Left lung (tissue), 10 donors: ENCODE measurements around the gene SLC6A7. TPM values are rescaled to one million over a fixed set of nuclear protein-coding genes. Genes with fewer than 3 reads are reported as not detected.

Experiments
- ATAC-seq: fragments of 200-7000 bp; cut with Tn5 transposase; one replicate; pipeline ENCODE4 v1.9.1; 2020; ENCODE audit warnings: moderate library complexity
- DNase-seq, 4 donors: peaks; one replicate each; pipeline ENCODE4 v3.0.0-alpha.2; 2013 to 2020
- H3K27ac ChIP-seq, 2 donors: fragments of 200-600 bp; sonication (generic) in 1 of 2; one replicate each; pipeline versions ENCODE4 v1.5.0 to v1.8.0; 2020 to 2021
- H3K27me3 ChIP-seq, 2 donors: fragments of 200-600 bp; sonication (generic) in 1 of 2; one replicate each; pipeline versions ENCODE4 v1.5.0 to v1.8.0; 2020 to 2021
- H3K36me3 ChIP-seq, 2 donors: fragments of 200-600 bp; sonication (generic) in 1 of 2; one replicate each; pipeline versions ENCODE4 v1.5.0 to v1.8.0; 2020 to 2021
- H3K4me1 ChIP-seq, 2 donors: fragments of 200-600 bp; one replicate each; pipeline ENCODE4 v1.8.0; 2021
- H3K4me3 ChIP-seq, 2 donors: fragments of 200-600 bp; sonication (generic) in 1 of 2; one replicate each; pipeline versions ENCODE4 v1.5.0 to v1.8.0; 2020 to 2021; ENCODE audit warnings: mild to moderate bottlenecking in 1 of 2
- H3K9me3 ChIP-seq, 2 donors: fragments of 200-600 bp; sonication (generic) in 1 of 2; one replicate each; pipeline versions ENCODE4 v1.5.0 to v1.8.0; 2020 to 2021
- CTCF ChIP-seq, 2 donors: fragments of 200-600 bp; sonication (generic) in 1 of 2; IDR thresholded peaks; one replicate each; pipeline versions ENCODE4 v1.5.0 to v1.8.0; 2021; ENCODE audit warnings: antibody characterized with exemption in 2 of 2
- intact Hi-C, 2 donors: fragments of 100-400 bp; cut with DNase I; formaldehyde crosslinking; loops; one replicate each; pipeline versions ENCODE4 v1.11.2 to v1.14.2; 2022
- polyA plus RNA-seq, 6 donors: library from polyadenylated mRNA; unstranded; fragments of 120-200 nt; gene quantifications; one replicate each; pipeline ENCODE4 v1.2.1, GENCODE V29; 2013; ENCODE audit not compliant: insufficient read length in 6 of 6
- total RNA-seq, 2 donors: library from RNA; stranded (reverse); fragmentation: NEBNext Ultra II Directional; extraction: Animal tissue kit (Norgen Biotek cat#: 25700); gene quantifications; one replicate each; pipeline ENCODE4 v1.2.1, GENCODE V29; 2021
- donor health status: DM: no; HTN: yes; CAD: no.
- donor health status: DM: no; HTN: no; CAD: no.

Gene SLC6A7
- total and polyA plus RNA-seq, 8 donors = 0.13 TPM; not detected in 7

- intact Hi-C loops = no loop called here
- no peaks in the 10 kb centered on the region for H3K27me3 ChIP-seq
- ATAC-seq = no peak
- H3K9me3 ChIP-seq = no peaks in the 10 kb centered on the region
- peak in 1 of 4 donors; percentile 66 for DNase-seq
- peak overlapping the region; percentile 1 to 5 for H3K27ac ChIP-seq
- no peak overlapping the region for H3K4me3 ChIP-seq
- no peak for TF ChIP-seq CTCF (IDR thresholded peaks at IDR 0.05)
- peaks cover 3 to 30% of the 10 kb centered on the region in 2 donors for H3K4me1 ChIP-seq
- H3K36me3 ChIP-seq = no peaks in the 10 kb centered on the region
These were observed 42.8 kb upstream of the SLC6A7 start for GRCh38 chr5:150146862-150147601.

GRCh38 chr5:150147670-150148069, 42.2 kb upstream of the SLC6A7 start:
- Histone ChIP-seq H3K4me3 (no peak overlapping the region), H3K36me3 (no peaks in the 10 kb centered on the region), H3K4me1 (peaks cover 3 to 26% of the 10 kb centered on the region in 2 donors), H3K27ac (no peak overlapping the region), H3K27me3 (no peaks in the 10 kb centered on the region), H3K9me3 (no peaks in the 10 kb centered on the region)
- no peak for TF ChIP-seq CTCF (IDR thresholded peaks at IDR 0.05)
- no peak for DNase-seq
- intact Hi-C loops = no loop called here
- ATAC-seq = no peak

- Histone ChIP-seq H3K27ac (peak overlapping the region; percentile 13 to 17), H3K27me3 (no peaks in the 10 kb centered on the region), H3K4me1 (peaks cover 3 to 20% of the 10 kb centered on the region in 2 donors), H3K9me3 (no peaks in the 10 kb centered on the region), H3K36me3 (no peaks in the 10 kb centered on the region), H3K4me3 (no peak overlapping the region)
- DNase-seq = no peak
- ATAC-seq = no peak
- intact Hi-C loops = no loop called here
- TF ChIP-seq CTCF (IDR thresholded peaks at IDR 0.05) = no peak
These were observed 41.5 kb upstream of the SLC6A7 start for GRCh38 chr5:150148117-150148927.

- no peaks in the 10 kb centered on the region for H3K36me3 ChIP-seq
- H3K9me3 ChIP-seq = no peaks in the 10 kb centered on the region
- DNase-seq (no peak), ATAC-seq (no peak)
- no peak for TF ChIP-seq CTCF (IDR thresholded peaks at IDR 0.05)
- no peak overlapping the region for H3K4me3 ChIP-seq
- H3K27me3 ChIP-seq = no peaks in the 10 kb centered on the region
- intact Hi-C loops = no loop called here
- peak overlapping the region; percentile 8 to 33 for H3K27ac ChIP-seq
- H3K4me1 ChIP-seq = peaks cover 3 to 9% of the 10 kb centered on the region in 2 donors
These were observed 40.2 kb upstream of the SLC6A7 start for GRCh38 chr5:150149618-150150017.
